Mesendoderm (in vitro differentiated cells): ENCODE results near the gene KCTD1.

ENCODE experiments used
- DNase-seq: peaks from one replicate; pipeline ENCODE4 v3.0.0; 2013
- H2AK5ac ChIP-seq: 2 replicates; pipeline ENCODE4 v1.6.1; 2013; ENCODE audit warnings: low read length, inconsistent platforms
- H2BK120ac ChIP-seq: 2 replicates; pipeline ENCODE4 v1.6.1; 2013; ENCODE audit warnings: low read depth, mild to moderate bottlenecking, low read length, moderate library complexity, mixed read lengths
- H2BK15ac ChIP-seq: replicated peaks from 2 replicates; pipeline ENCODE4 v1.6.1; 2013; ENCODE audit warnings: low read depth, mild to moderate bottlenecking, moderate library complexity
- H2BK5ac ChIP-seq: 2 replicates; pipeline ENCODE4 v1.6.1; 2013; ENCODE audit warnings: low read length, inconsistent platforms
- H3K18ac ChIP-seq: 2 replicates; pipeline ENCODE4 v1.6.1; 2013; ENCODE audit warnings: mild to moderate bottlenecking, low read length, mixed read lengths
- H3K23ac ChIP-seq: one replicate; pipeline ENCODE4 v1.6.1; 2013; ENCODE audit warnings: low read length
- H3K27ac ChIP-seq: 2 replicates; pipeline ENCODE4 v1.5.1; 2013; ENCODE audit warnings: low read depth, mild to moderate bottlenecking, inconsistent platforms, low read length, moderate library complexity
- H3K27me3 ChIP-seq: 2 replicates; pipeline ENCODE4 v1.6.1; 2013; ENCODE audit warnings: low read length, control low read depth, mild to moderate bottlenecking, inconsistent platforms; ENCODE audit not compliant: insufficient read depth, poor library complexity
- H3K36me3 ChIP-seq: 2 replicates; pipeline ENCODE4 v1.6.1; 2013; ENCODE audit warnings: low read length, inconsistent platforms; ENCODE audit not compliant: control insufficient read depth, insufficient read depth
- H3K4ac ChIP-seq: one replicate; pipeline ENCODE4 v1.6.1; 2013; ENCODE audit warnings: low read depth, mild to moderate bottlenecking, low read length, moderate library complexity
- H3K4me1 ChIP-seq: 2 replicates; pipeline ENCODE4 v1.6.1; 2013; ENCODE audit warnings: low read depth, low read length, inconsistent platforms; ENCODE audit not compliant: control insufficient read depth
- H3K4me2 ChIP-seq: 2 replicates; pipeline ENCODE4 v1.6.1; 2013; ENCODE audit warnings: low read length
- H3K4me3 ChIP-seq: 2 replicates; pipeline ENCODE4 v1.5.1; 2013; ENCODE audit warnings: mild to moderate bottlenecking, low read length
- H3K56ac ChIP-seq: one replicate; pipeline ENCODE4 v1.6.1; 2013; ENCODE audit warnings: low read length
- H3K79me1 ChIP-seq: 2 replicates; pipeline ENCODE4 v1.6.1; 2013; ENCODE audit warnings: low read length, inconsistent platforms
- H3K79me2 ChIP-seq: 2 replicates; pipeline ENCODE4 v1.6.1; 2013; ENCODE audit warnings: mild to moderate bottlenecking, low read length; ENCODE audit not compliant: control insufficient read depth, insufficient read depth
- H3K9ac ChIP-seq: 2 replicates; pipeline ENCODE4 v1.6.1; 2013; ENCODE audit warnings: low read length, inconsistent platforms
- H4K5ac ChIP-seq: one replicate; pipeline ENCODE4 v1.6.1; 2013; ENCODE audit warnings: low read length
- H4K8ac ChIP-seq: one replicate; pipeline ENCODE4 v1.6.1; 2013; ENCODE audit warnings: low read depth, mild to moderate bottlenecking, control low read depth, low read length, moderate library complexity
- WGBS: extraction: QIAGEN DNeasy Blood & Tissue Kit; methylation state at CpG from one replicate; pipeline ENCODE4 v1.1.7; 2013; ENCODE audit warnings: low lambda C conversion rate, missing lambda C conversion rate; ENCODE audit not compliant: insufficient coverage; ENCODE audit errors: extremely low coverage; 5-methylcytosine and 5-hydroxymethylcytosine counted together

Gene KCTD1

GRCh38 chr18:26574958-26575864 lies 26.9 kb upstream of the KCTD1 start:
- Histone ChIP-seq H3K4me1 (peaks cover 4% of the 10 kb centered on the region), H3K79me2 (no peaks in the 10 kb centered on the region), H3K27ac (no peak overlapping the region), H3K9ac (peak overlapping the region; percentile 59), H2AK5ac (no peak overlapping the region), H4K8ac (no peak overlapping the region), H3K27me3 (no peaks in the 10 kb centered on the region), H2BK15ac (no peak overlapping the region), H3K18ac (peak overlapping the region; percentile 7), H2BK120ac (no peak overlapping the region), H3K4me3 (no peak overlapping the region), H3K4me2 (peak overlapping the region; percentile 62), H3K36me3 (no peaks in the 10 kb centered on the region), H3K56ac (peak overlapping the region; percentile 68), H3K4ac (no peak overlapping the region), H2BK5ac (no peak overlapping the region), H4K5ac (no peak overlapping the region), H3K79me1 (no peaks in the 10 kb centered on the region), H3K23ac (no peak overlapping the region)
- WGBS = no CpG with 5 or more reads among the region's 27 CpGs
- DNase-seq = peak; percentile 82

GRCh38 chr18:26568926-26569665 lies 20.7 kb upstream of the KCTD1 start:
- H2AK5ac ChIP-seq = no peak overlapping the region
- H3K79me1 ChIP-seq = no peaks in the 10 kb centered on the region
- no peak overlapping the region for H3K23ac ChIP-seq
- H3K4ac ChIP-seq = no peak overlapping the region
- H4K5ac ChIP-seq = no peak overlapping the region
- no peak overlapping the region for H2BK5ac ChIP-seq
- H2BK15ac ChIP-seq = no peak overlapping the region
- no peak overlapping the region for H3K56ac ChIP-seq
- DNase-seq = peak; percentile 10
- H3K4me1 ChIP-seq = peaks cover 2% of the 10 kb centered on the region
- H3K27ac ChIP-seq = no peak overlapping the region
- H2BK120ac ChIP-seq = no peak overlapping the region
- H3K27me3 ChIP-seq = no peaks in the 10 kb centered on the region
- no peak overlapping the region for H3K4me2 ChIP-seq
- H3K36me3 ChIP-seq = no peaks in the 10 kb centered on the region
- WGBS = no CpG with 5 or more reads among the region's 5 CpGs
- no peak overlapping the region for H3K18ac ChIP-seq
- H3K9ac ChIP-seq = no peak overlapping the region
- H4K8ac ChIP-seq = no peak overlapping the region
- H3K79me2 ChIP-seq = no peaks in the 10 kb centered on the region
- no peak overlapping the region for H3K4me3 ChIP-seq

- Histone ChIP-seq H3K4me1 (peaks cover 2% of the 10 kb centered on the region), H4K5ac (no peak overlapping the region), H3K4me3 (no peak overlapping the region), H4K8ac (no peak overlapping the region), H3K23ac (no peak overlapping the region), H3K36me3 (no peaks in the 10 kb centered on the region), H3K4ac (no peak overlapping the region), H3K56ac (no peak overlapping the region), H3K27ac (no peak overlapping the region), H3K79me2 (no peaks in the 10 kb centered on the region), H3K79me1 (no peaks in the 10 kb centered on the region), H2AK5ac (no peak overlapping the region), H3K18ac (no peak overlapping the region), H2BK5ac (no peak overlapping the region), H3K27me3 (no peaks in the 10 kb centered on the region), H3K4me2 (no peak overlapping the region), H2BK15ac (no peak overlapping the region), H3K9ac (no peak overlapping the region), H2BK120ac (no peak overlapping the region)
- DNase-seq = no peak
- WGBS = no CpG with 5 or more reads among the region's 1 CpG
These were observed 20.2 kb upstream of the KCTD1 start for GRCh38 chr18:26568513-26568912.

- Histone ChIP-seq H3K56ac (peak overlapping the region; percentile 54), H4K8ac (no peak overlapping the region), H3K18ac (no peak overlapping the region), H3K4me2 (no peak overlapping the region), H2AK5ac (no peak overlapping the region), H2BK15ac (no peak overlapping the region), H3K4ac (no peak overlapping the region), H3K23ac (no peak overlapping the region), H2BK120ac (no peak overlapping the region), H3K79me2 (no peaks in the 10 kb centered on the region), H3K9ac (no peak overlapping the region), H2BK5ac (no peak overlapping the region), H3K4me3 (no peak overlapping the region), H4K5ac (no peak overlapping the region), H3K79me1 (no peaks in the 10 kb centered on the region), H3K4me1 (peaks cover 2% of the 10 kb centered on the region), H3K36me3 (no peaks in the 10 kb centered on the region), H3K27ac (peak overlapping the region; percentile 29), H3K27me3 (no peaks in the 10 kb centered on the region)
- WGBS = no CpG with 5 or more reads among the region's 1 CpG
- DNase-seq = peak; percentile 85
These were observed 18.7 kb upstream of the KCTD1 start for GRCh38 chr18:26566874-26567555.

GRCh38 chr18:26565514-26565913 lies 17.2 kb upstream of the KCTD1 start:
- no peaks in the 10 kb centered on the region for H3K79me1 ChIP-seq
- DNase-seq = no peak
- H3K4me1 ChIP-seq = peaks cover 2% of the 10 kb centered on the region
- no peaks in the 10 kb centered on the region for H3K79me2 ChIP-seq
- H4K8ac ChIP-seq = no peak overlapping the region
- H3K27ac ChIP-seq = no peak overlapping the region
- H3K4me2 ChIP-seq = no peak overlapping the region
- no peaks in the 10 kb centered on the region for H3K36me3 ChIP-seq
- no peak overlapping the region for H3K23ac ChIP-seq
- H2AK5ac ChIP-seq = no peak overlapping the region
- no peak overlapping the region for H3K9ac ChIP-seq
- H2BK15ac ChIP-seq = no peak overlapping the region
- H4K5ac ChIP-seq = no peak overlapping the region
- H2BK120ac ChIP-seq = no peak overlapping the region
- no peak overlapping the region for H3K56ac ChIP-seq
- H3K4ac ChIP-seq = no peak overlapping the region
- no peak overlapping the region for H3K18ac ChIP-seq
- no peak overlapping the region for H2BK5ac ChIP-seq
- no peak overlapping the region for H3K4me3 ChIP-seq
- no peaks in the 10 kb centered on the region for H3K27me3 ChIP-seq
